ENCODE data around the gene TNRC6A.
"Not testable (repeated sequence)": the region's sequence is repeated elsewhere in the genome, so short reads cannot be mapped to it uniquely, and the experiment has no call there.

The TNRC6A gene

DNA sequence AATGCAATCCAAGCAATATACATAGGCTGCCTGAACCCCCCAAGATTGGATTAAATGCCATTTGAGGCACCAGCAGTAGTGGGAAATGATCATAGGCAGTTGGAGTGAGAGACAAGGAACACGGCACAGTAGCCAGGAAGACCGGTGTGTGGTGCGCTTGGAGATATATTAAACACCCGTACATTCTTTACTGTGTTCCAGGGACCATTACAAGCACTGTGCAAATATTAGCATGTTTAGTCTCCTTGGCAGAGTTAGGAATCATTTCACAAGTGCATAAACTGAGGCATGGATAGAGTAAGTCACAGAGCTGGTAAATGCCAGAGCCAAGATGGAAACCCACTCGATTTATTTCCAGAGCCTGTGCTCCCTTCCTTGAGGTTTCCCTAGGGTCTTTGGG is 31.1 kb upstream of the TNRC6A start:
- no peaks in the 10 kb centered on the region for H3K27me3 ChIP-seq (ENCODE audit: control insufficient read depth, insufficient read depth, low read length)
- no peak overlapping the region for H3K4me3 ChIP-seq (ENCODE audit: low read length)
- peaks cover 3% of the 10 kb centered on the region for H3K4me1 ChIP-seq (ENCODE audit: control insufficient read depth, low read depth, low read length)
- no peak overlapping the region for H3K27ac ChIP-seq (ENCODE audit: low read length)
- no peaks in the 10 kb centered on the region for H3K36me3 ChIP-seq (ENCODE audit: control insufficient read depth, low read depth, low read length)
- H3K9me3 ChIP-seq (ENCODE audit: control insufficient read depth, low read depth, low read length) = no peaks in the 10 kb centered on the region
- no peak overlapping the region for H3K9ac ChIP-seq (ENCODE audit: low read length)

GRCh38 chr16:24699151-24699723 is 30.2 kb upstream of the TNRC6A start:
- Histone ChIP-seq H3K36me3 (ENCODE audit: control insufficient read depth, low read depth, low read length) (no peaks in the 10 kb centered on the region), H3K9ac (ENCODE audit: low read length) (no peak overlapping the region), H3K4me3 (ENCODE audit: low read length) (no peak overlapping the region), H3K27me3 (ENCODE audit: control insufficient read depth, insufficient read depth, low read length) (no peaks in the 10 kb centered on the region), H3K9me3 (ENCODE audit: control insufficient read depth, low read depth, low read length) (no peaks in the 10 kb centered on the region), H3K27ac (ENCODE audit: low read length) (no peak overlapping the region), H3K4me1 (ENCODE audit: control insufficient read depth, low read depth, low read length) (peaks cover 3% of the 10 kb centered on the region)

GRCh38 chr16:24700549-24701392 is 28.7 kb upstream of the TNRC6A start:
- H3K9ac ChIP-seq (ENCODE audit: low read length) = no peak overlapping the region
- no peak overlapping the region for H3K27ac ChIP-seq (ENCODE audit: low read length)
- no peaks in the 10 kb centered on the region for H3K36me3 ChIP-seq (ENCODE audit: control insufficient read depth, low read depth, low read length)
- no peaks in the 10 kb centered on the region for H3K27me3 ChIP-seq (ENCODE audit: control insufficient read depth, insufficient read depth, low read length)
- H3K4me3 ChIP-seq (ENCODE audit: low read length) = no peak overlapping the region
- peaks cover 3% of the 10 kb centered on the region for H3K4me1 ChIP-seq (ENCODE audit: control insufficient read depth, low read depth, low read length)
- H3K9me3 ChIP-seq (ENCODE audit: control insufficient read depth, low read depth, low read length) = no peaks in the 10 kb centered on the region

GRCh38 chr16:24701521-24701951 is 27.9 kb upstream of the TNRC6A start:
- Histone ChIP-seq H3K4me1 (ENCODE audit: control insufficient read depth, low read depth, low read length) (peaks cover 3% of the 10 kb centered on the region), H3K36me3 (ENCODE audit: control insufficient read depth, low read depth, low read length) (no peaks in the 10 kb centered on the region), H3K9me3 (ENCODE audit: control insufficient read depth, low read depth, low read length) (no peaks in the 10 kb centered on the region), H3K4me3 (ENCODE audit: low read length) (no peak overlapping the region), H3K27me3 (ENCODE audit: control insufficient read depth, insufficient read depth, low read length) (no peaks in the 10 kb centered on the region), H3K9ac (ENCODE audit: low read length) (no peak overlapping the region), H3K27ac (ENCODE audit: low read length) (no peak overlapping the region)

DNA sequence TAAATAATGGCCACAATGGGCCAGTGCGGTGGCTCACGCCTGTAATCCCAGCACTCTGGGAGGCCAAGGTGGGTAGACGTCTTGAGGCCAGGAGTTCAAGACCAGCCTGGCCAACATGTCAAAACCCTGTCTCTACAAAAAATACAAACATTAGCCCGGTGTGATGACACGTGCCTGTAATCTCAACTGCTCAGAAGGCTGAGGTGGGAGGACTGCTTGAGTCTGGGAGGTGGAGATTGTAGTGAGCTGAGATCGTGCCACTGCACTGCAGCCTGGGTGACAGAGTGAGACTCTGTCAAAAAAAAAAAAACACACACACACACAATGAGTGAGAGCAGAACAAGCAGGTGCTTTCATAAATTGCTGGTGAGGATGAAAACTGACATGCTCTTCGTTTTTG is 21.7 kb upstream of the TNRC6A start:
- H3K27me3 ChIP-seq (ENCODE audit: control insufficient read depth, insufficient read depth, low read length); H3K4me1 ChIP-seq (ENCODE audit: control insufficient read depth, low read depth, low read length); H3K9ac ChIP-seq (ENCODE audit: low read length); H3K36me3 ChIP-seq (ENCODE audit: control insufficient read depth, low read depth, low read length); H3K4me3 ChIP-seq (ENCODE audit: low read length); H3K9me3 ChIP-seq (ENCODE audit: control insufficient read depth, low read depth, low read length); H3K27ac ChIP-seq (ENCODE audit: low read length): not testable (repeated sequence)

- H3K9ac ChIP-seq (ENCODE audit: low read length) = no peak overlapping the region
- H3K27ac ChIP-seq (ENCODE audit: low read length) = no peak overlapping the region
- no peaks in the 10 kb centered on the region for H3K36me3 ChIP-seq (ENCODE audit: control insufficient read depth, low read depth, low read length)
- H3K27me3 ChIP-seq (ENCODE audit: control insufficient read depth, insufficient read depth, low read length) = no peaks in the 10 kb centered on the region
- H3K9me3 ChIP-seq (ENCODE audit: control insufficient read depth, low read depth, low read length) = no peaks in the 10 kb centered on the region
- no peaks in the 10 kb centered on the region for H3K4me1 ChIP-seq (ENCODE audit: control insufficient read depth, low read depth, low read length)
- H3K4me3 ChIP-seq (ENCODE audit: low read length) = no peak overlapping the region
Observed at GRCh38 chr16:24713379-24713778, 16.1 kb upstream of the TNRC6A start.

DNA sequence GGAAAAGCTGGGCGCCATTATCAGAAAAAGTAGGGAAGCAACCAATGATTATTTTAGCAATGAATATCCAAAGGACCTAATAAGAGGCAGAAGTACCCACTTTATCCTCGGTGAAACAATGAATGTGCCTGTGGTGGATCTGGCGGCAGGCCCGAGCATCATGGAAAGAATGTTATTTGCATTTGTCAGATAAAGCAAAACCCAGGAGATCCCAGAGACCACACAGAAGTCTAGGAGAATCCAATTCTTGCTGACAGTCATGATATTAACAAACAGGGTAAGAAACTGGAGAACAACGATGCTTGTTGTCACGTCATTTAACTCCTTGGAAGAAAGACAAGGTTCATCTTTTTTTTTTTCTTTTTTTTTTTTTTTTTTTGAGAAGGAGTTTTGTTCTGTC is 12.0 kb upstream of the TNRC6A start:
- H3K4me3 ChIP-seq (ENCODE audit: low read length) = no peak overlapping the region
- H3K9ac ChIP-seq (ENCODE audit: low read length) = no peak overlapping the region
- H3K27me3 ChIP-seq (ENCODE audit: control insufficient read depth, insufficient read depth, low read length) = no peaks in the 10 kb centered on the region
- H3K9me3 ChIP-seq (ENCODE audit: control insufficient read depth, low read depth, low read length) = no peaks in the 10 kb centered on the region
- no peaks in the 10 kb centered on the region for H3K36me3 ChIP-seq (ENCODE audit: control insufficient read depth, low read depth, low read length)
- H3K4me1 ChIP-seq (ENCODE audit: control insufficient read depth, low read depth, low read length) = no peaks in the 10 kb centered on the region
- no peak overlapping the region for H3K27ac ChIP-seq (ENCODE audit: low read length)

DNA sequence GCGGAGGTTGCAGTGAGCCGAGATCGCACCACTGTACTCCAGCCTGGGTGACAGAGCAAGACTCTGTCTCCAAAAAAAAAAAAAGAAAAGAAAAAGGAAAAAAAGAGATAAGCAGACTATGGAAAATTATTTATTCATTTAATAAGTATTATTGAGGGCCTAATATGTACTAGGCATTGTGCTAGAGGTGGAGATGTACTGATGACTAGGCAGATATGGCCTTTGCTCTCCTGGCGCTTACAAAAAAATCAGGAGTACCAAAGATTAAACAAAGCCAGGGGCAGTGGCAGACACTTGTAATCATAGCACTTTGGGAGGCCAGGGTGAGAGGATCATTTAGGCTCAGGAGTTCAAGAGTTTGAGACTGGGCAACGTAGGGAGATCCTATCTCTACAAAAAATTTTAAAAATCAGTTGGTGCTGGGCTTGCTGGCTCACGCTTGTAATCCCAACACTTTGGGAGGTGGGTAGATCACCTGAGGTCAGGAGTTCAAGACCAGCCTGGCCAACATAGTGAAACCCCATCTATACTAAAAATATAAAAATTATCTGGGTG is 10.4 kb upstream of the TNRC6A start:
- Histone ChIP-seq H3K27me3 (ENCODE audit: control insufficient read depth, insufficient read depth, low read length) (no peaks in the 10 kb centered on the region), H3K36me3 (ENCODE audit: control insufficient read depth, low read depth, low read length) (no peaks in the 10 kb centered on the region), H3K9me3 (ENCODE audit: control insufficient read depth, low read depth, low read length) (no peaks in the 10 kb centered on the region), H3K9ac (ENCODE audit: low read length) (no peak overlapping the region), H3K4me1 (ENCODE audit: control insufficient read depth, low read depth, low read length) (no peaks in the 10 kb centered on the region), H3K27ac (ENCODE audit: low read length) (no peak overlapping the region), H3K4me3 (ENCODE audit: low read length) (no peak overlapping the region)

- H3K27ac ChIP-seq (ENCODE audit: low read length) = no peak overlapping the region
- H3K4me1 ChIP-seq (ENCODE audit: control insufficient read depth, low read depth, low read length) = no peaks in the 10 kb centered on the region
- no peaks in the 10 kb centered on the region for H3K9me3 ChIP-seq (ENCODE audit: control insufficient read depth, low read depth, low read length)
- H3K9ac ChIP-seq (ENCODE audit: low read length) = no peak overlapping the region
- no peak overlapping the region for H3K4me3 ChIP-seq (ENCODE audit: low read length)
- H3K36me3 ChIP-seq (ENCODE audit: control insufficient read depth, low read depth, low read length) = no peaks in the 10 kb centered on the region
- no peaks in the 10 kb centered on the region for H3K27me3 ChIP-seq (ENCODE audit: control insufficient read depth, insufficient read depth, low read length)
Observed at GRCh38 chr16:24721830-24722238, 7.6 kb upstream of the TNRC6A start.

GRCh38 chr16:24723663-24724062 is 5.8 kb upstream of the TNRC6A start:
- peaks cover 2% of the 10 kb centered on the region for H3K4me1 ChIP-seq (ENCODE audit: control insufficient read depth, low read depth, low read length)
- no peaks in the 10 kb centered on the region for H3K9me3 ChIP-seq (ENCODE audit: control insufficient read depth, low read depth, low read length)
- no peak overlapping the region for H3K27ac ChIP-seq (ENCODE audit: low read length)

DNA sequence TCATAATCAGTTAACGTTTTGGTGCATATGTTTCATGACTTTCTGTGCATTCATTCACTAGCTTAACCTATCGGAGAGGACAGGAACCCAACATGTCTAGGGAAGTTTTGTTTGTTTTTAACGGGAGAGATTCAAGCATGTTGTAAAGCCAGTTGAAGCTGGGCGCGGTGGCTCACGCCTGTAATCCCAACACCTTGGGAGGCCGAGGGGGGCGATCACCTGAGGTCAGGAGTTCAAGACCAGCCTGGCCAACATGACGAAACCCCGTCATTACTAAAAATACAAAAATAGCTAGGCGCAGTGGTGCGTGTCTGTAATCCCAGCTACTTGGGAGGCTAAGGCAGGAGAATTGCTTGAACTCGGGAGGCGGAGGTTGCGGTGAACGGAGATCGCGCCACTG is 1.4 kb upstream of the TNRC6A start:
- Histone ChIP-seq H3K4me1 (ENCODE audit: control insufficient read depth, low read depth, low read length) (peaks cover 21% of the 10 kb centered on the region), H3K9ac (ENCODE audit: low read length) (no peak overlapping the region), H3K9me3 (ENCODE audit: control insufficient read depth, low read depth, low read length) (no peaks in the 10 kb centered on the region), H3K27ac (ENCODE audit: low read length) (no peak overlapping the region), H3K36me3 (ENCODE audit: control insufficient read depth, low read depth, low read length) (peaks cover 15% of the 10 kb centered on the region), H3K4me3 (ENCODE audit: low read length) (no peak overlapping the region), H3K27me3 (ENCODE audit: control insufficient read depth, insufficient read depth, low read length) (no peaks in the 10 kb centered on the region)

More at GRCh38 chr16:24723663-24724062, 5.8 kb upstream of the TNRC6A start:
- no peaks in the 10 kb centered on the region for H3K27me3 ChIP-seq (ENCODE audit: control insufficient read depth, insufficient read depth, low read length)
- H3K9ac ChIP-seq (ENCODE audit: low read length) = no peak overlapping the region
- H3K4me3 ChIP-seq (ENCODE audit: low read length) = no peak overlapping the region
- H3K36me3 ChIP-seq (ENCODE audit: control insufficient read depth, low read depth, low read length) = no peaks in the 10 kb centered on the region

- H3K4me1 ChIP-seq (ENCODE audit: control insufficient read depth, low read depth, low read length) = peaks cover 21% of the 10 kb centered on the region
- peak overlapping the region; percentile 95 for H3K9ac ChIP-seq (ENCODE audit: low read length)
- peak overlapping the region; percentile 76 for H3K4me3 ChIP-seq (ENCODE audit: low read length)
- H3K9me3 ChIP-seq (ENCODE audit: control insufficient read depth, low read depth, low read length) = no peaks in the 10 kb centered on the region
- no peaks in the 10 kb centered on the region for H3K27me3 ChIP-seq (ENCODE audit: control insufficient read depth, insufficient read depth, low read length)
- H3K27ac ChIP-seq (ENCODE audit: low read length) = peak overlapping the region; percentile 83
- peaks cover 23% of the 10 kb centered on the region for H3K36me3 ChIP-seq (ENCODE audit: control insufficient read depth, low read depth, low read length)
Observed at GRCh38 chr16:24728891-24729242, 584 bp upstream of the TNRC6A start.
